NCI-H748 (cell line): Measurements from ENCODE around the gene UCHL5.
"Not testable (repeated sequence)": the region's sequence is repeated elsewhere in the genome, so short reads cannot be mapped to it uniquely, and the experiment has no call there.

Experiments
- DNase-seq: peaks from one replicate; lab custom pipeline; 2025; ENCODE audit not compliant: unreplicated experiment; lab: John Stamatoyannopoulos, UW

Gene UCHL5

GRCh38 chr1:193013005-193013404, 46.2 kb downstream of the UCHL5 start:
- no peak for DNase-seq

DNA sequence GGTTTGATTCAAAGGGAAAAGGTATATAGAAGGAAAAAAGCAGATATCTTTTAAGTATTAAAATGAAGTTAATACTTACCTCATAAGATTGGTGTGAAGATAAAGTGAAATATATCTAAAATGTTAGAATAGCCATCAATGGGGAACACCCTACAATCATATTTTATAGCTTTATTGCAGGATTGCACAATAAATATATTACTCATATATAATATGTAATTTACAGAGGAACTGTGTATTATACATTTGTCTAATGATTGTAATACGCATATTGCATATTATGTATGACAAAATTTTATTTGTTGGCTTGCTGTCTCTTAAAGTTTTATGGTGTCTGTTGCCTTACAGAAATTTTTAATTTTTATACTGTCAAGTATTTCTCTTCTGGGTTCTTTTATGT, 47.8 kb downstream of the UCHL5 start:
- no peak for DNase-seq

DNA sequence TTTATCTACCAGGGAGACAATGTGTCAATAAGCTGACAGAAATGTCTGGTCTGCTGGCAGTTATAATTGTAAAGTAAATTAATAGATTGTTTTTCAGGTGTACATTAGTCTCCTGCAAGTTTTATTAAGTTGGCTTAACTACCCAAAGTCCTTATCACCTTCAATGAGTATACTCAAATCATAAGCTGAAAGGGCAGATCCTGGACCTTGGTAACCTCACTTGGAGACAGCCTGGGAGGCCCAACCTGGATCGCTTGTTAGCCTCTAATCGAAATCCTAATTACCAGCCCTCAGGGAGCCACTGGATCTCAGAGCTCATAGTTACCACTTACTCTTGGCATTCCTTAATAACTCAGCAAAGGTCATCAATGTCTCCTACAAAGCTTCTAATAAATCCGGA, 49.7 kb downstream of the UCHL5 start:
- DNase-seq: no peak

- no peak for DNase-seq
These were observed 53.4 kb downstream of the UCHL5 start for GRCh38 chr1:193005785-193006184.

- DNase-seq: no peak
These were observed 60.6 kb downstream of the UCHL5 start for GRCh38 chr1:192998536-192998935.

- DNase-seq: no peak
These were observed 65.0 kb downstream of the UCHL5 start for GRCh38 chr1:192994141-192994540.

DNA sequence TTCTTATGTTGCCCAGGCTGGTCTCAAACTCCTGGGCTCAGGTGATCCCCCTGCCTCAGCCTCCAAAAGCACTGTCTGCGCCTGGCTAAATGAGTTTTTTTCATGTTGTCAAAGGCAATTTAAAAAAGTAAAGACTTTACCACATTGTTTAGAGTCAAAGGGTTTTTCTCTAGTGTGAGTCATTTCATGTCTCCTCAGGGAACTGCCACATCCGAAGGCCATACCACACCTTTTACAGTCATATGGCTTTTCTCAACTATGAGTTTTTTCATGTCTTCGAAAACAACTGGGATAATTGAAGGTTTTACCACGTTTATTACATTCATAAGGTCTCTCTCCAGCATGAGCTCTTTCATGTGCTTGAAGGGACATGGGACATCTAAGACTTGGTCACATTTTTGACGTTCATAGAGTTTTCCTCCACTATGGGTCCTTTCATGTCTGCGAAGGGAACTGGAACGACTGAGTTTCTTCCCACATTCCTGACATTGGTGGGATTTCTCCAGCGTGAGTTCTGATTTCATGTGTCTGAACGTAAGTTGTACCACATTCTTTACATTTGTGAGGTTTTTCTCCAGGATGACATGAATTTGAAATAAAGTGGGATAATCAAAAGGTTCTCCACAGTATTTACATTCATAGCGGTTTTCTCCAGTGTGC, 65.6 kb downstream of the UCHL5 start:
- DNase-seq: no peak

GRCh38 chr1:192986748-192987334, 72.3 kb downstream of the UCHL5 start:
- DNase-seq: not testable (repeated sequence)

DNA sequence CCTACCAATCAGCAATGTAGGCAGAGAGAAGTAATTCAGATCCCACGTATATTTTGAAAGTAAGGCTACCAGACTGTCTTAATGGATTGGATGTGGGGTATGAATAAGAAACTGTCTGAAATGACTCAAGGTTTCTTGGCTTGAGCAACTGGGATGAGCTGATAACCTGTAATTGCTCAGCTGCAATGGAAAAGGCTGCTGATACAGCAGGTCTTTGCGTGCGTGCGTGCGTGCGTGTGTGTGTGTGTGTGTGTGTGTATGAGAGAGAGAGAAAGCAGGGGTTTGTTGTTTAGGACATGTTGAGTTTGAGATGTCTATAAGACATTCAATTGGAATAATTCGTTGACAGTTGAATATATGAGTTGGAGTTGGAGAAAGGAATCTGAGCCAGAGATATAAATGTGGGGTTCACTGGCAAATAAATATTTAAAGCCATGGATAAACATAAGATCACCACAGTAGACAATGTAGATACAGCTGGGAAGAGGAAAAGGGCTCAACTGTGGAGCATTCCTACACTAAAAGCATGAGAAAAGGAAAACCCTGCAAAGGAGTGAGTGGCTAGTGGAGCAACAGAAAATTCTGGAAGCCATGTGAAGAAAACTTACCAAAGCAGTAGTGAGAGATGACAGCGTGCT, 72.9 kb downstream of the UCHL5 start:
- DNase-seq: no peak

GRCh38 chr1:192984080-192984479, 75.1 kb downstream of the UCHL5 start:
- no peak for DNase-seq

DNA sequence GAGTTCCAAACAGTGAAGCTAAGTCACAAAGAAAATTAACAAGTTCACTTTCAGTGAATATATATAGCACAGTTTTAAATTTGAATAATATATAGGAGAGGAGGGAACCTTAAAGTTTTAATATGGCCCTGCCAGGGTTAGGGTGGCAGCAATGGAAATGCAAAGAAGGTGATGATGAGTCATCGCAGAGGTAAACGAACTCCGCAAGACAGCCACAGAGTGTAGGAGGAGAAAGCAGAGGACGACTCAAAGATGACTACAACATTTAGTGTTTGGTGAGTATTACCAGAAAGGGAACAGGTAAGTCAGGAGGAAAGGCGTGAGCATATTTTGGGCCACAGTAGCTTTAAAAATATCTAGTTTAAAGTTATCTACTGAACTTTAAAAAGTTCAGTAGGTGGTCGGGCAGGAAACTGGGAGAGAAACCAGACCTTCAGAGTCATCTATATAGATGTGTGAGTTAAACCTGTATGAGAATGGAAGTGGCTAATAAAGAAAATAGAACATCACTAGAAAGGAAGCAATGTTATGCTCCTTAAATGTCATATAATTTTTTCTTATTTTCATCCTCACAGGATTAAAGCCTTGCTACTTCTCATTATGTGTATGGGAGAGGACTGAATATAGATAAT, 75.7 kb downstream of the UCHL5 start:
- no peak for DNase-seq

DNA sequence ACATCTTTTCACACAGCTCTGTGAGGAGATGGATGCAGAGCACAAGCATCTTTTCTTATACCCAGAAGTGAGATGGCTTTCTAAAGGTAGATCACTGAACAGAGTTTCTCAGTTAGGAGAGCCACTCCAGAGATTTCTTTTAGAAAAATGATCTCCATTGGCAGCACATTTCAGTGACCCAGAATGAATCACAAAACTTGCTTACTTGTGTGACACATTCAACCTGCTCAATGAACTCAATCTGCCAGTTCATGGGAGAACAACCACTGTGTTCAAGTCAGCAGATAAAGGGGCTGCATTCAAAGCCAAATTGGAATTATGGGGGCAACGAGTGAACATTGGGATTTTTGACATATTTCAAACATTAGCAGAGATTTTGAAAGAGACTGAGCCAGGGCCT, 78.3 kb downstream of the UCHL5 start:
- no peak for DNase-seq

DNA sequence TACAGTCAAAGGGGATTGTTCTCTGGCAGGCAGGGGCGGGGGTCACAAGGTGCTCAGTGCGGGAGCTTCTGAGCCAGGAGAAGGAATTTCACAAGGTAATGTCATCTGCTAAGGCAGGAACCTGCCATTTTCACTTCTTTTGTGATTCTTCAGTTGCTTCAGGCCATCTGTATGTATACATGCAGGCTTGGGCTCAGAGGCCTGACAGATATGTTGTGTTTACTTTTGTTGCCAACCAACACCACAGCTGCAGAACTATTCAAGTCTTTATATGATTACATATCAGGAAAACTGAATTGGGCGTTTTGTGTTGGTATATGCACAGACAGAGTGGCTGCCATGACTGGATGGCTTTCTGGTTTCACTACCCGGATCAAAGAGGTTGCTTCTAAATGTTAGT, 78.8 kb downstream of the UCHL5 start:
- DNase-seq: not testable (repeated sequence)

DNA sequence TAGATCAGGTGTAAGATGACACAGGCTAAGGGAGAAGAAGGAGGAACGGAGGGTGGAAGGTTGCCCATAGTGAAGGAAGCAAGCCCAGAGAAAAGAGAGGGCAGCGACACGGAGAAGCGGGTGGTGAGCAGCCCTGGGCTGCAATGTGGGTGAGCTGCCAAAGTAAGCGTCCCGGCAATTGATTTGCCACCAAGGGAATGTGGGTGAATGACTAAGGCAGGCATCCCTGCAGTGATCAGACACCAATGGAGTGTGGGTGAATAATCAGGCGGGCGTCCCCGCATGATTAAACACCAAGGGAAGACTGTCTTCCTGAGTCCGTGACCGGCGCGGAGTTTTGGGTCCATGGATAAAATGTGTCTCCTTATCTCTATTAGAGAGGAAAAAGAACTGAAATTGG, 79.6 kb downstream of the UCHL5 start:
- no peak for DNase-seq

DNA sequence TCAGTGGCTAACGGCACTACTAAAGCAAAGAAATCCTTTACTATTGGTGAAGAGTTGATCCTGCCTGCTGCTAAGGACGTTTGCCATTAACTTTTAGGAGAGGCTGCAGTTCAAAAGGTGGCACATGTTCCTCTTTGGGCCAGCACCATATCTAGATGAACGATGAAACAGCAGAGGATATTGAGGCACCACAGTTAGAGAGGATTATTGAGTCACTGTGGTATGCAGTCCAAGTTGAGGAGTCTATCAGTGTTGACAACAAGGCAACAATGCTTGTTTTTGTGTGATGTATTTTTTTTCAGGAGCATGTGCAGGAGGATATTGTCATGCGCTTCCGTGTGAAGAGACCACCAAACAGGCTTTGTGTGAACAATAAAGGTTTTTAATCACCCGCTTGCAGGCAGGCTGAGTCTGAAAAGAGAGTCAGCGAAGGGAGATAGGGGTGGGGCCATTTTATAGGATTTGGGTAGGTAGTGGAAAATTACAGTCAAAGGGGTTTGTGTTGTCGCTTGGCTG, 80.9 kb downstream of the UCHL5 start:
- DNase-seq: no peak

DNA sequence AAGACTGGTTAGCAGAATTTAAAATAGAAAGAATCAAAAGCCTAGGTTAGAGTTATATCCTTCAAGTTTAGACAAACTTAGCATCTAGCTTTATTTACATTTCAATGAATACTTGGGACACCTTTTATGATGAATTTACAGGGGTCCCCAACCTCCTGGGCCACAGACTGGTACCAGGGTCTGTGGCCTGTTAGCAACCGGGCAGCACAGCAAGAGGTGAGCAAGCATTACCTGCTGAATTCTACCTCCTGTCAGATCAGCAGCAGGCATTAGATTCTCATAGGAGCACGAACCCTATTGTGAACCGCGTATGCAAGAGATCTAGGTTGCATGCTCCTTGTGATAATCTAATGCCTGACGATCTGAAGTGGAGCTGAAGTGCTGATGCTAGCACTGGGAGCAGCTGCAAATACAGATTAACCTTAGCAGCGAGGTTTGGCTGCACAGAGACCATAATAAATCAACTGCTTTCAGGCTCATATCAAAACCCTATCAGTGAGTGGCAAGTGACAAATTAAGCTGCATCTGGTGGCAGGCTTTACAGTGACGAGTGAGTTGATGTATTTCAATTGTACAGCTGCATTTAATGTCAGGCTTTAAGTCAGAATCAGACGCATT, 82.0 kb downstream of the UCHL5 start:
- peak; percentile 3 for DNase-seq

DNA sequence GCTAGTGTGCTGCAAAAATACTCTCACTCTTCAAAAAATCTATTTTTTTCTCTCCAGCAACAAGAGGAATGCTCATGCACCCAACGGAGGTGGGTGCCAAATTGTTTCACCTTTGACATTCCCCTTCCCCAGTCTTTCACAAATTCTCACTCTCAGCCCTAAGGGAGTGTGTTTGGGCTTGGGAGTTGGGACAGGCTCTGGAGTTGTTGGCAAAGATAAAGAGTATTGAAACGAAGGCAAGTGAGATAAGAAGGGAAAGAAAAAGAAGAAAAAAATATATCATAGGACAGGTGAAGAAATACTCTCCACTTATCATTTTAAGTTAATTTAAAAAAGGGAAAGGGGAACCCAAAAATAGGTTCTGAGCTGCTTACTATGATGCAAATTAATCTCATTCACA, 82.6 kb downstream of the UCHL5 start:
- DNase-seq: no peak

- DNase-seq: no peak
These were observed 84.5 kb downstream of the UCHL5 start for GRCh38 chr1:192974701-192975100.

DNA sequence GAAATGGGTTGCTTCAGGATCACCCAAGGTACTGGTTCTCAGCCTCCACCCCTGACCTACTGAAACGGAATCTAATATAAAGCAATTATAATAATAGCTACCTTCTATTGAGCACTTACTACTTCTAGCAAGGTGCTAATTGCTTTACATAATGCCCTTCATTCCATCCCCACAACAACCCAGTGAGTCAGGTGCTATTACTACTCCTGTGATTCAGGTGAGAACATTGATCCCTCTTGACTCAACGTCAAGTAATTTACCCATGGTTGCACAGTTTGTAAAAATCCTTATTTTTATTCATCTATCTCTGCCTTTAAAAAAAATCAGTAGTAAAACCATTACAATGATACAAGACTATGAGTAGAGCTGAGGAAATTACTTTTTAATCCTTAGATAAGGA, 85.2 kb downstream of the UCHL5 start:
- DNase-seq: peak; percentile 60

DNA sequence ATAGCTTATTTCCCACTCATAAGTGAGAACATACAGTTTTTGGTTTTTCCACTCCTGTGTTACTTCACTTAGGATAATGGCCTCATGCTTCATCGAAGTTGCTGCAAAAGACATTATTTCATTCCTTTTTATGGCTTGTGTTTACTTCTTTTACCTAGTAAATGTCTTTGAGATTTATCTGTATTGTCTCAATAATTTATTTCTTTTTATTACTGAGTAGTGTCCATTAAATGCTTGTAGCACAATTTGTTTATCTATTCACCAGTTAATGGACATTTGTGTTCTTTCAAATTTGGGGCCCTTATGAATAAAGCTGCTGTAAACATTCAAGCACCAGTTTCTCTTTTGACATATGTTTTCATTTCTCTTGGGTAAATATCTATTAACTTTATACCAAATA, 86.0 kb downstream of the UCHL5 start:
- DNase-seq: no peak

DNA sequence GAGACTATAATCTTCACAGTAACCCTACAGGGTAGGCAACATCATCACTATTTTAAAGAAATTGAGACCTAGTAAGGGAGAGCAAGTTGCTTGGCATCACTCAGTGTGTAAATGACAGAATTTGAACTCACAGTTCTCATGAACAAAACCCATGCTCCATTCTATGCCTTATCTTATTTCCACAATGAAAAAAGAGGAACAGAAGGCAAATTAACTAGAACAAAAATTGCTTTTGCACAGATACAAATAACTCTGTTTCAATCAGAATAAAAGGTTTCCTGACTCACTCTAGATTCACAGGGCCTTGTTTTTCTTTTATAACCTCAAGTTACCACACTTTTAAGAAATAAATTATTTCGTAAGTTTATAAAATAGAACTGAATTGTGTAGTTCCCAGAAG, 90.1 kb downstream of the UCHL5 start:
- DNase-seq: no peak

DNA sequence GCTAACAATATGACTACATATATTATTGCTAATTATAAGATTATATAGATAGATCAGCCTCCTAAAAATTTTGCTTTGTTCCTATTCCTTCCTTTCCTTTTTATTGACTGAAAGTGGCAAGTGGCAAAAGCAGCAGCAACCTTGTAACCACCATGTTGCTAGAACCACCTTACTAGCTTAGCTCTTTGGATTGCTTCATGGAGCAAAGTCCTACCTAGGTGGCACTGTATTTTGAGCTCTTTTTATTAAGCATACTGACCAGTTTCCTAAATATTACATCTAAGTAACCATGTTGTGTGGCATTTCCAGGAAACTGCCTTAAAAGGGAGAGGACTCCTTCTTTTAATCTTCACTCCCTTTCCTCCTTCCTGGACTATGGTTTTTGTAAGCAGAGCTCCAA, 90.8 kb downstream of the UCHL5 start:
- no peak for DNase-seq
